HEK293 (cell line): ENCODE data around the gene WASL.

Source experiments
- CTCF ChIP-seq: fragments of 450-650 bp; formaldehyde crosslinking; IDR thresholded peaks from 2 replicates; pipeline ENCODE4 v1.5.1; 2016; ENCODE audit warnings: missing biosample characterization, missing genetic modification characterization
- KLF10 ChIP-seq: fragments of 450-650 bp; IDR thresholded peaks from 2 replicates; pipeline ENCODE4 v1.5.1; 2018; ENCODE audit warnings: missing biosample characterization, mild to moderate bottlenecking, missing genetic modification characterization
- ZNF776 ChIP-seq: fragments of 450-650 bp; formaldehyde crosslinking; IDR thresholded peaks from 2 replicates; pipeline ENCODE4 v1.5.0; 2017; ENCODE audit warnings: missing biosample characterization, missing genetic modification characterization, borderline replicate concordance

- TF ChIP-seq ZNF776 (tag by site-specific recombination) (no peak), KLF10 (tag by site-specific recombination) (no peak), CTCF (tag by site-specific recombination) (no peak)
These were observed 36.2 kb downstream of the WASL start for GRCh38 chr7:123712619-123713018.
